T-helper 1 cell treated with Interleukin-12 subunit alpha and Interleukin-12 subunit beta and Interleukin-4 antibody, amounts not matched to agents 30 μg/mL and 1 μg/mL, for 36 hours (primary cell): ENCODE measurements around the gene RPN2.

Experiments
- H3K27ac Mint-ChIP-seq: one replicate; pipeline ENCODE4 v1.8.0; 2021; ENCODE audit warnings: mild to moderate bottlenecking, mixed read lengths
- H3K27me3 Mint-ChIP-seq: one replicate; pipeline ENCODE4 v1.8.0; 2021; ENCODE audit warnings: low read depth, mixed read lengths
- H3K36me3 Mint-ChIP-seq: one replicate; pipeline ENCODE4 v1.8.0; 2021; ENCODE audit warnings: low read depth, mixed read lengths
- H3K4me1 Mint-ChIP-seq: one replicate; pipeline ENCODE4 v1.8.0; 2021; ENCODE audit warnings: low read depth, mixed read lengths
- H3K4me3 Mint-ChIP-seq: one replicate; pipeline ENCODE4 v1.8.0; 2021; ENCODE audit warnings: mild to moderate bottlenecking, moderate library complexity, mixed read lengths
- H3K9me3 Mint-ChIP-seq: one replicate; pipeline ENCODE4 v1.8.0; 2021; ENCODE audit warnings: mixed read lengths

RPN2 gene

GRCh38 chr20:37251825-37252477 is 72.8 kb downstream of the RPN2 start:
- Mint-ChIP-seq H3K9me3 (no peaks in the 10 kb centered on the region), H3K4me3 (no peak overlapping the region), H3K27ac (no peak overlapping the region)

DNA sequence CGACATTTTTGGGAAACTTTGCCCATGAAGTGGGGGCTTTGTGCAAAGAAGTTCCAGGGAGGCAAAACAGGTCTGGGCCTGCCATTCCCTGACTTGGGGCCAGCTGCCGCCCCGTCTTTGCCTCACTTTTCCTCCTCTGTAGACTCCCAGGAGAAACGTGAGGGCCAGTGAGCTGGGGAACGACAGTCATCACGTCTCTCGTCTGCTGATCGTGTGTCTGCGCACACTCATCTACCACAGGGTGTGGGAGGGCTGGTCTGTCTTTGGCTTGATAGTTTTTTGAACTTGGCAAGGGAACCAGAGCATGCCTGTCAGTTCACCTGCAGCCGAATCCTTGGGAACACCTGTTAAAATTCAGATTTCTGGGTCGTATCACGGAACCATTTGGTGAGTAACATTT is 74.0 kb downstream of the RPN2 start:
- H3K4me1 Mint-ChIP-seq = no peaks in the 10 kb centered on the region
- H3K27me3 Mint-ChIP-seq = no peaks in the 10 kb centered on the region

More at GRCh38 chr20:37251825-37252477, 72.8 kb downstream of the RPN2 start:
- H3K27me3 Mint-ChIP-seq = no peaks in the 10 kb centered on the region
- peaks cover 3% of the 10 kb centered on the region for H3K36me3 Mint-ChIP-seq
- no peaks in the 10 kb centered on the region for H3K4me1 Mint-ChIP-seq

DNA sequence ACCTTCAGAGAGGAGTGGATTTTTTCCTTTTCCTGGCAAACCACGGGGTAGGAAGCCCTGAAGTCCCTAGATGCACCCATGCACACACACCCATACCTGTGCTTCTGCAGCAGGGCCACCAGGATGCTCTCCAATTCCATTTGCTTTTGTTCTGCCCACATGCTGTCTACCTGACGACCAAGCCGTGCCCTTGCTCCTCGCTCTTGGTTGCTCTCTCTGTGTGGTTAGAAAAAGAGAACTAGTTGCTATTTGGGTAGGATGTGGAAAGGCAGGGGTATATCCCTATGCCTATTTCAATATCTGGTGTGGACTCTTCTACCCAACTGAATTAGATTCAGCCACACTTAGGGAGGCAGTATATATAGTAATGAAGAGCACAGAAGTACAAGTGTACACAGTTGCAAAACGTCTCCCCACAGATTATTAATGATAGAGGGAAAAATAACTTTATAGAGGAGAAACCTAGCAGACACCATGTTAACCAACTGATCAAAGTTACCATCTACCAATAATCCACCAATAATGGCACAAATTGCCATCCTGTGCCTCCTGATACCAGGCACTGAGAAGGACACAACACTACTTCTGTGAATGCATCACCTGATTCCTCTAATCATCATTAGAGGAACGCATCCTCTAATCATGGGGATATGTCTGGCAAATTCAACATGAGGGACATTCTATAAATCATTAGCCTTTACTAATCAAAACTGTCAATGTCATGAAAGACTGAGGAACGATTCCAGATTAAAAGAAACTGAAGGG is 75.2 kb downstream of the RPN2 start:
- Mint-ChIP-seq H3K27ac (no peak overlapping the region), H3K36me3 (no peaks in the 10 kb centered on the region), H3K4me1 (no peaks in the 10 kb centered on the region), H3K4me3 (no peak overlapping the region), H3K27me3 (no peaks in the 10 kb centered on the region), H3K9me3 (no peaks in the 10 kb centered on the region)

More for the DNA sequence above, 74.0 kb downstream of the RPN2 start:
- no peak overlapping the region for H3K4me3 Mint-ChIP-seq
- H3K36me3 Mint-ChIP-seq = peaks cover 3% of the 10 kb centered on the region
- no peaks in the 10 kb centered on the region for H3K9me3 Mint-ChIP-seq
- no peak overlapping the region for H3K27ac Mint-ChIP-seq

DNA sequence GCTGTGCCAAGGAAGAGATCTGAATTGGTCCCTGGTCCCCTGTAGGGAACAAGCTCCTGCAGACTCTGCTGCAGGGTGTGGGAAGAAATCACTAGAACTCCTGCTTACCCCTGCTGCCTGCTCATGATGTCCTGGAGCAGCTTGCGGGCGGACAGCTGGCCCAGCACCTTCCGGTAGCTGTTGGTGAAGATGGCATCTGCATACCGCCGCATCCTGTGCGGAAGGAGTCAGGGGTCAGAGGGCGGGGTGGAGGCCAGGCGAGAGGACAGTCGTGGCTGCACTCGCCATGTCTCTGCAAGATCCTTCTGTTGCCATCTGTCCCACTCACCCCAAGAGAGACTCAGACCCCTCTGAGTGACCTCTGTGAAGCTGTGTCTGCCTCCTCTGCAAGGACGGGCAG is 77.2 kb downstream of the RPN2 start:
- no peak overlapping the region for H3K4me3 Mint-ChIP-seq
- no peaks in the 10 kb centered on the region for H3K4me1 Mint-ChIP-seq
- no peaks in the 10 kb centered on the region for H3K27me3 Mint-ChIP-seq
- H3K36me3 Mint-ChIP-seq = no peaks in the 10 kb centered on the region
- no peaks in the 10 kb centered on the region for H3K9me3 Mint-ChIP-seq
- H3K27ac Mint-ChIP-seq = no peak overlapping the region

DNA sequence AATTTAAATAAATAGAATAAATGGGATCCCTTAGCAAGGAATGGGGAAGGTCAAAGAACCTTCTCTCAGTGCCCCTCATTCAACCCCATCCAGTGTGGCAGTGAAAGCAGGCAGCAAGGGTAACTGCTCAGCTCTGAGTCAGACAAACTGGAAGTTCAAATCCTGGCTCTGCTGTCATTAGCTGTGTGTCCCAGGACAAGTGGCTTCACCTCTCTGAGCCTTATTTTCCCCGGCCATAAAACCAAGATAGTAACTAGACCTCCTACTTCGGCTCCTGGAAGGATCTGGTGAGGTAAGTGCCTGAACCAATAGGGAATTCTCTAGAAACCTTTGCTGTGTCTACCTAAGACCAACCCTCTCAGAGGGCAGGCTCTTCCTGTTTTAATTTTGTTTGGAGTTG is 78.4 kb downstream of the RPN2 start:
- H3K4me3 Mint-ChIP-seq = no peak overlapping the region
- H3K4me1 Mint-ChIP-seq = no peaks in the 10 kb centered on the region
- no peak overlapping the region for H3K27ac Mint-ChIP-seq
- no peaks in the 10 kb centered on the region for H3K9me3 Mint-ChIP-seq
- H3K27me3 Mint-ChIP-seq = no peaks in the 10 kb centered on the region
- H3K36me3 Mint-ChIP-seq = no peaks in the 10 kb centered on the region

- H3K36me3 Mint-ChIP-seq = no peaks in the 10 kb centered on the region
- H3K27me3 Mint-ChIP-seq = no peaks in the 10 kb centered on the region
- H3K4me3 Mint-ChIP-seq = no peak overlapping the region
- no peak overlapping the region for H3K27ac Mint-ChIP-seq
- no peaks in the 10 kb centered on the region for H3K9me3 Mint-ChIP-seq
- no peaks in the 10 kb centered on the region for H3K4me1 Mint-ChIP-seq
Observed at GRCh38 chr20:37257988-37258387, 78.9 kb downstream of the RPN2 start.

- H3K27me3 Mint-ChIP-seq = no peaks in the 10 kb centered on the region
- H3K4me3 Mint-ChIP-seq = no peak overlapping the region
- no peaks in the 10 kb centered on the region for H3K36me3 Mint-ChIP-seq
- no peak overlapping the region for H3K27ac Mint-ChIP-seq
- no peaks in the 10 kb centered on the region for H3K4me1 Mint-ChIP-seq
- H3K9me3 Mint-ChIP-seq = no peaks in the 10 kb centered on the region
Observed at GRCh38 chr20:37259031-37259430, 79.9 kb downstream of the RPN2 start.

- Mint-ChIP-seq H3K36me3 (no peaks in the 10 kb centered on the region), H3K4me3 (no peak overlapping the region)
Observed at GRCh38 chr20:37259865-37260264, 80.7 kb downstream of the RPN2 start.

GRCh38 chr20:37260923-37261322 is 81.8 kb downstream of the RPN2 start:
- Mint-ChIP-seq H3K4me1 (no peaks in the 10 kb centered on the region), H3K36me3 (no peaks in the 10 kb centered on the region), H3K27me3 (no peaks in the 10 kb centered on the region), H3K9me3 (no peaks in the 10 kb centered on the region), H3K27ac (no peak overlapping the region), H3K4me3 (no peak overlapping the region)

More at GRCh38 chr20:37259865-37260264, 80.7 kb downstream of the RPN2 start:
- Mint-ChIP-seq H3K4me1 (no peaks in the 10 kb centered on the region), H3K9me3 (no peaks in the 10 kb centered on the region), H3K27ac (no peak overlapping the region), H3K27me3 (no peaks in the 10 kb centered on the region)

DNA sequence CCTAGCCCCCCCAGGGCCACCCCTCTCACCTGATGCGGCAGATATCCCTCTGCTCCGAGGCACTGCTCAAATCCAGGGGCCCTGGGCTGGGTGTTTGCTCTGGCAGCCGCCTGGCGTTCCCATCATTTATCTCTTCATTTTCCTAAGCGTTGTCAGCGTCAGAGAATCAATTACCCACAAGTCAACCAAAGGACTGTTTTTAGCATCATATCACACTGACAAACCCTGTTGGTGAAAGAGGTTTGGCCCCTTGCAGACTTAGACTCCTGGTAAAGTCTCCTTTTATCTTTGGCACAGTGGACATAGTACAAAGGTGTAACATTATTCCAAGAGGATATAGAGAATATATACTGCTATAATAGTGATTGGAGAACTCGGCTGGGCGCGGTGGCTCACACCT is 82.6 kb downstream of the RPN2 start, which contains the start of gene GHRH:
Gene GHRH (minus strand): TSS at position 101 of the 400 bp plus-strand sequence. CDS start 4,925 bp downstream, outside the sequence.
- Mint-ChIP-seq H3K4me1 (no peaks in the 10 kb centered on the region), H3K36me3 (no peaks in the 10 kb centered on the region), H3K27me3 (no peaks in the 10 kb centered on the region)

GRCh38 chr20:37262505-37262904 is 83.4 kb downstream of the RPN2 start:
- no peaks in the 10 kb centered on the region for H3K4me1 Mint-ChIP-seq
- no peaks in the 10 kb centered on the region for H3K27me3 Mint-ChIP-seq
- H3K9me3 Mint-ChIP-seq = no peaks in the 10 kb centered on the region
- H3K4me3 Mint-ChIP-seq = no peak overlapping the region
- H3K27ac Mint-ChIP-seq = no peak overlapping the region
- no peaks in the 10 kb centered on the region for H3K36me3 Mint-ChIP-seq

More for the DNA sequence above, 82.6 kb downstream of the RPN2 start, which contains the start of gene GHRH:
- Mint-ChIP-seq H3K27ac (no peak within 1 kb of the TSS), H3K9me3 (no peaks in the 10 kb centered on the region), H3K4me3 (no peak within 1 kb of the TSS)

DNA sequence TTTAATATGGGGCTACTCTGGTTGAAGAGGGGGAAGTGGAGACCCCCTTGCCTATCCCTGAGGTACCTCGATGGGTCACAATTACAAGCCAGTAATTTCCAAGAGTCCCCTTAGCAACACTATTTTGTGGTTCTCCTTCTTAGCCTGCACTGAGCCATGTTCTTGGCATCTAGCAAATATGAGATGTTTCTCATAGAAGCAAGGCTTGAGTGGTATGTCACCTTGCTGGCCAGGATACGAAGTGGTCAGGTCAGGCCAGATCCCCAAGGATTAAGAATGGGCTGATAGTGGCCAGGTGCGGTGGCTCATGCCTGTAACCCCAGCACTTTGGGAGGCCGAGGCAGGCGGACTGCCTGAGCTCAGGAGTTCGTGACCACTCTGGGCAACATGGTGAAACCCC is 84.6 kb downstream of the RPN2 start:
- Mint-ChIP-seq H3K4me3 (no peak overlapping the region), H3K4me1 (no peaks in the 10 kb centered on the region), H3K9me3 (no peaks in the 10 kb centered on the region), H3K27ac (no peak overlapping the region), H3K27me3 (no peaks in the 10 kb centered on the region), H3K36me3 (no peaks in the 10 kb centered on the region)

DNA sequence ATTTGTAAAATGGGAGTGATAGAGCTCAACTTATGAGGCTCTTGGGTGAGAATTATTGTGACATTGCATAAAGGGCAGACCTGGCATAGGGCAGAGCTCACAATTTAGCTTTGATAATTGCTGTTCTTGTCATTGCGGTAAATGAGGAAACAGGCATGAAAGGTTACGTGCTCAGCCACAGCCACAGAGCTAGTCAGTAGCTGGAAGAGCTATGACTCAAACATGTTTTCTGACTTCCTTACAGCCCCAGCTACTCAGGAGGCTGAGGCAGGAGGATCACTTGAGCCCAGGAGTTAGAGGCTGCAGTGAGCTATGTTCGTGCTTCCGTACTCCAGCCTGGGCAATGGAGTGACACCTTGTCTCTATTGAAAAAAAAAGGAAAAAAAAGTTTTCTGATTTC is 86.0 kb downstream of the RPN2 start:
- Mint-ChIP-seq H3K27ac (no peak overlapping the region), H3K27me3 (no peaks in the 10 kb centered on the region), H3K4me3 (no peak overlapping the region), H3K9me3 (no peaks in the 10 kb centered on the region), H3K4me1 (no peaks in the 10 kb centered on the region), H3K36me3 (no peaks in the 10 kb centered on the region)

DNA sequence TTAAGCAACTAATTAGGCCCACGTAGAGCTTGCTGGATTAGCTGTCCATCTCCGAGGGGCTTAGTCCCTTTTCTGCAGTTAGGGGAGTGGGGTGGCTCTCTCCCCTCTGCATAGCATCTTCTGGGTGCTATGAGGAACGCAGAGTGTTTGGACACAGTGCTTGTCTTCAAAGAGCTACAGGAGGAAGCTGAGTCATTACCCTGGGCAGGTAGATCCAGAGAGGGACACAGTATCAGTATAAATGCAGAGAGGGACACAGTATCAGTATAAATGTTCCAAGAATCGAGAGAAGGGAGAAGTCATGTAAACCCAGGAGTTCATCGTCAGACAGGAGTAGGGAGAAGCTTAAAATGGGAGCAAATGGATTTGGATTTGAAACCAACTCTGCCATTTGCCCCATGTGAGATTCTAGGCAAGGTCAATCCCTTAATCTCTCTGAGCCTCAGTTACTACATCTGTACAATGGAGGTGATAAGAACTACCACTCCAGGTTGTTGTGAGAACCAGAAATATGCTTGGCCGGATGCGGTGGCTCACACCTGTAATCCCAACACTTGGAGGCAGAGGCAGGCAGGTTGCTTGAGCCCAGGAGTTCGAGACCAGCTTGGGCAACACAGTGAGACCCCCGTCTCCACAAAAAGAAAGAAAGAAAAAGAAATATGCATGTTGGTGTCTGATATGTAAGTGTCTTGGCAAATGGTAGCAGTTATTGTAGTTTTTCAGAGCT is 88.0 kb downstream of the RPN2 start:
- H3K27ac Mint-ChIP-seq = no peak overlapping the region

More for the DNA sequence above, 88.0 kb downstream of the RPN2 start:
- Mint-ChIP-seq H3K9me3 (no peaks in the 10 kb centered on the region), H3K4me3 (no peak overlapping the region), H3K27me3 (no peaks in the 10 kb centered on the region), H3K4me1 (no peaks in the 10 kb centered on the region), H3K36me3 (no peaks in the 10 kb centered on the region)
